GM23338 (cell line): ENCODE measurements around the gene SNX15. TPM values are rescaled to one million over a fixed set of nuclear protein-coding genes. Genes with fewer than 3 reads are reported as not detected.

ENCODE experiments used
- ATAC-seq: fragments of 200-7000 bp; cut with Tn5 transposase; 3 replicates; pipeline ENCODE4 v1.9.1; 2020
- DNase-seq: peaks from one replicate; pipeline ENCODE4 v3.0.0-alpha.2; 2015; ENCODE audit warnings: low spot score
- H2AFZ ChIP-seq: fragments of 200-600 bp; sonication (generic); 2 replicates; pipeline ENCODE4 v1.8.0; 2016; ENCODE audit warnings: antibody characterized with exemption, mild to moderate bottlenecking, moderate library complexity
- H3F3A ChIP-seq: fragments of 200-600 bp; sonication (generic); replicated peaks from 2 replicates; pipeline ENCODE4 v1.8.0; 2017; ENCODE audit warnings: antibody characterized with exemption, mixed run types, low read depth
- H3K27ac ChIP-seq: fragments of 200-600 bp; sonication (generic); 2 replicates; pipeline ENCODE4 v1.6.1; 2016; ENCODE audit warnings: low read depth
- H3K27me3 ChIP-seq: fragments of 200-600 bp; sonication (generic); 2 replicates; pipeline ENCODE4 v1.8.0; 2016; ENCODE audit warnings: mild to moderate bottlenecking, mixed run types, moderate library complexity; ENCODE audit not compliant: insufficient read depth
- H3K36me3 ChIP-seq: fragments of 200-600 bp; sonication (generic); 2 replicates; pipeline ENCODE4 v1.8.0; 2016; ENCODE audit warnings: mild to moderate bottlenecking; ENCODE audit not compliant: insufficient read depth
- H3K4me1 ChIP-seq: fragments of 200-600 bp; sonication (generic); 2 replicates; pipeline ENCODE4 v1.8.0; 2016; ENCODE audit warnings: mild to moderate bottlenecking, moderate library complexity; ENCODE audit not compliant: insufficient read depth
- H3K4me2 ChIP-seq: fragments of 200-600 bp; sonication (generic); 2 replicates; pipeline ENCODE4 v1.7.1; 2017; ENCODE audit warnings: mixed run types
- H3K4me3 ChIP-seq: fragments of 200-600 bp; sonication (generic); 2 replicates; pipeline ENCODE4 v1.6.1; 2016; ENCODE audit warnings: mixed run types
- H3K79me2 ChIP-seq: fragments of 200-600 bp; sonication (generic); replicated peaks from 2 replicates; pipeline ENCODE4 v1.8.0; 2017; ENCODE audit warnings: mild to moderate bottlenecking; ENCODE audit not compliant: insufficient read depth
- H3K9me2 ChIP-seq: fragments of 200-600 bp; sonication (generic); 2 replicates; pipeline ENCODE4 v1.8.0; 2017; ENCODE audit not compliant: insufficient read depth
- H4K20me1 ChIP-seq: fragments of 200-600 bp; sonication (generic); replicated peaks from 2 replicates; pipeline ENCODE4 v1.8.0; 2017; ENCODE audit warnings: mild to moderate bottlenecking; ENCODE audit not compliant: insufficient read depth
- H3K27ac Mint-ChIP-seq: 2 replicates; pipeline ENCODE4 v1.8.0; 2020; ENCODE audit warnings: inconsistent platforms, mild to moderate bottlenecking, moderate library complexity, mixed read lengths
- H3K27me3 Mint-ChIP-seq: 3 replicates; pipeline ENCODE4 v1.8.0; 2022; ENCODE audit warnings: low read depth, mild to moderate bottlenecking, moderate library complexity, mixed read lengths, inconsistent platforms; ENCODE audit not compliant: insufficient read depth, poor library complexity
- H3K36me3 Mint-ChIP-seq: 3 replicates; pipeline ENCODE4 v1.8.0; 2021; ENCODE audit warnings: low read depth, mild to moderate bottlenecking, inconsistent platforms, moderate library complexity, mixed read lengths
- H3K4me1 Mint-ChIP-seq: 3 replicates; pipeline ENCODE4 v1.8.0; 2020; ENCODE audit warnings: mild to moderate bottlenecking, inconsistent platforms, mixed read lengths
- H3K4me3 Mint-ChIP-seq: 3 replicates; pipeline ENCODE4 v1.8.0; 2021; ENCODE audit warnings: moderate library complexity, mild to moderate bottlenecking, inconsistent platforms, mixed read lengths
- H3K9me3 Mint-ChIP-seq: 3 replicates; pipeline ENCODE4 v1.8.0; 2020; ENCODE audit warnings: moderate library complexity, mild to moderate bottlenecking, inconsistent platforms, mixed read lengths
- CREB1 ChIP-seq: fragments of 250-450 bp; sonication (Bioruptor Pico); IDR thresholded peaks from 2 replicates; pipeline ENCODE4 v1.5.0; 2020; ENCODE audit warnings: low read depth, mild to moderate bottlenecking, moderate library complexity
- EZH2phosphoT487 ChIP-seq: fragments of 200-600 bp; sonication (generic); IDR thresholded peaks from one replicate; pipeline ENCODE4 v1.8.1; 2018; ENCODE audit warnings: antibody characterized with exemption; ENCODE audit not compliant: unreplicated experiment
- JUNB ChIP-seq: IDR thresholded peaks from one replicate; pipeline ENCODE4 v1.6.1; 2016; ENCODE audit warnings: antibody characterized with exemption; ENCODE audit not compliant: unreplicated experiment
- NANOG ChIP-seq: IDR thresholded peaks from 2 replicates; pipeline ENCODE4 v1.6.1; 2016; ENCODE audit warnings: antibody characterized with exemption, borderline replicate concordance
- POLR2AphosphoS5 ChIP-seq: IDR thresholded peaks from 2 replicates; pipeline ENCODE4 v1.6.1; 2016; ENCODE audit warnings: antibody characterized with exemption, low read depth
- REST ChIP-seq: IDR thresholded peaks from one replicate; pipeline ENCODE4 v1.6.1; 2018; ENCODE audit warnings: antibody characterized with exemption; ENCODE audit not compliant: unreplicated experiment
- STAT1 ChIP-seq: IDR thresholded peaks from one replicate; pipeline ENCODE4 v1.6.1; 2016; ENCODE audit warnings: antibody characterized with exemption; ENCODE audit not compliant: unreplicated experiment
- ZNF114 ChIP-seq: fragments of 250-450 bp; sonication (Bioruptor Pico); IDR thresholded peaks from 2 replicates; pipeline ENCODE4 v1.5.0; 2020; ENCODE audit warnings: mild to moderate bottlenecking, moderate library complexity
- ZNF331 ChIP-seq: fragments of 250-450 bp; sonication (Bioruptor Pico); IDR thresholded peaks from 2 replicates; pipeline ENCODE4 v1.5.0; 2020; ENCODE audit warnings: low read depth, mild to moderate bottlenecking, moderate library complexity
- polyA plus RNA-seq: library from polyadenylated mRNA; unstranded; fragments of >200 nt; fragmentation: Nextera tagmentation; extraction: Ambion mirVana; gene quantifications from 2 replicates; pipeline ENCODE4 v1.2.1, GENCODE V29; 2016
- total RNA-seq: library from RNA; depleted of rRNA; stranded (reverse); fragments of >200 nt; shearing (Covaris generic); gene quantifications from 2 replicates; pipeline ENCODE4 v1.2.3, GENCODE V29; 2014
- TF ChIP-seq, protein P1 (sequence below), 2 experiments: fragments of 200-600 bp in 1 of 2; sonication (generic) in 1 of 2; conservative IDR thresholded peaks; 2 replicates each; pipeline versions ENCODE4 v1.5.1 to v1.6.1; 2016 to 2017; ENCODE audit warnings: antibody characterized with exemption in 2 of 2, low read depth in 2 of 2, mild to moderate bottlenecking in 2 of 2, moderate library complexity in 1 of 2
- TF ChIP-seq, protein P2 (sequence below): fragments of 250-450 bp; sonication (Bioruptor Pico); IDR thresholded peaks from 2 replicates; pipeline ENCODE4 v1.5.0; 2020; ENCODE audit warnings: mild to moderate bottlenecking, moderate library complexity
- TF ChIP-seq, protein P3 (sequence below): IDR thresholded peaks from 2 replicates; pipeline ENCODE4 v1.6.1; 2016; ENCODE audit warnings: antibody characterized with exemption

SNX15 gene
- total and polyA plus RNA-seq, 2 experiments from 2014 or later = 13.0 to 21.4 TPM

- TF ChIP-seq REST = no peak
Measured at GRCh38 chr11:65042891-65043290, 15.7 kb downstream of the SNX15 start (continued).

- no peak overlapping the region for H3K27ac Mint-ChIP-seq
- peaks cover 8% of the 10 kb centered on the region for H3K27me3 Mint-ChIP-seq
- H3K4me2 ChIP-seq = no peak overlapping the region
- no peaks in the 10 kb centered on the region for H3K9me2 ChIP-seq
- no peak overlapping the region for H2AFZ ChIP-seq
- H3K9me3 Mint-ChIP-seq = no peaks in the 10 kb centered on the region
- H3K27me3 ChIP-seq = peaks cover 7% of the 10 kb centered on the region; the same call in 1 of the 2 replicates
- peaks cover 3% of the 10 kb centered on the region; the same call in 1 of the 2 replicates for H3K4me1 ChIP-seq
- DNase-seq (no peak), ATAC-seq (no peak)
- H3K27ac ChIP-seq = no peak overlapping the region
- H3K4me3 Mint-ChIP-seq = no peak overlapping the region
- peaks cover 17% of the 10 kb centered on the region for H3K36me3 Mint-ChIP-seq
- H3K79me2 ChIP-seq = peaks cover 18% of the 10 kb centered on the region
- H3K4me3 ChIP-seq = no peak overlapping the region
- peaks cover 17% of the 10 kb centered on the region for H3K4me1 Mint-ChIP-seq
- H3F3A ChIP-seq = 0 out of 2 replicates have a peak, but pooled peaks cover 13% of the 10 kb centered on the region
- H3K36me3 ChIP-seq = no peaks in the 10 kb centered on the region
- peaks cover 11% of the 10 kb centered on the region for H4K20me1 ChIP-seq
- TF ChIP-seq, protein P1, sequence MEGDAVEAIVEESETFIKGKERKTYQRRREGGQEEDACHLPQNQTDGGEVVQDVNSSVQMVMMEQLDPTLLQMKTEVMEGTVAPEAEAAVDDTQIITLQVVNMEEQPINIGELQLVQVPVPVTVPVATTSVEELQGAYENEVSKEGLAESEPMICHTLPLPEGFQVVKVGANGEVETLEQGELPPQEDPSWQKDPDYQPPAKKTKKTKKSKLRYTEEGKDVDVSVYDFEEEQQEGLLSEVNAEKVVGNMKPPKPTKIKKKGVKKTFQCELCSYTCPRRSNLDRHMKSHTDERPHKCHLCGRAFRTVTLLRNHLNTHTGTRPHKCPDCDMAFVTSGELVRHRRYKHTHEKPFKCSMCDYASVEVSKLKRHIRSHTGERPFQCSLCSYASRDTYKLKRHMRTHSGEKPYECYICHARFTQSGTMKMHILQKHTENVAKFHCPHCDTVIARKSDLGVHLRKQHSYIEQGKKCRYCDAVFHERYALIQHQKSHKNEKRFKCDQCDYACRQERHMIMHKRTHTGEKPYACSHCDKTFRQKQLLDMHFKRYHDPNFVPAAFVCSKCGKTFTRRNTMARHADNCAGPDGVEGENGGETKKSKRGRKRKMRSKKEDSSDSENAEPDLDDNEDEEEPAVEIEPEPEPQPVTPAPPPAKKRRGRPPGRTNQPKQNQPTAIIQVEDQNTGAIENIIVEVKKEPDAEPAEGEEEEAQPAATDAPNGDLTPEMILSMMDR (conservative IDR thresholded peaks at IDR 0.05; ENCODE audit: low read depth in 2 of 2) = no peak
- TF ChIP-seq POLR2AphosphoS5 (no peak), JUNB (no peak), CREB1 (CRISPR knock-in tag) (no peak), STAT1 (no peak), ZNF114 (CRISPR knock-in tag) (no peak), ZNF331 (no peak), NANOG (no peak), EZH2phosphoT487 (no peak)
- TF ChIP-seq, protein P2, sequence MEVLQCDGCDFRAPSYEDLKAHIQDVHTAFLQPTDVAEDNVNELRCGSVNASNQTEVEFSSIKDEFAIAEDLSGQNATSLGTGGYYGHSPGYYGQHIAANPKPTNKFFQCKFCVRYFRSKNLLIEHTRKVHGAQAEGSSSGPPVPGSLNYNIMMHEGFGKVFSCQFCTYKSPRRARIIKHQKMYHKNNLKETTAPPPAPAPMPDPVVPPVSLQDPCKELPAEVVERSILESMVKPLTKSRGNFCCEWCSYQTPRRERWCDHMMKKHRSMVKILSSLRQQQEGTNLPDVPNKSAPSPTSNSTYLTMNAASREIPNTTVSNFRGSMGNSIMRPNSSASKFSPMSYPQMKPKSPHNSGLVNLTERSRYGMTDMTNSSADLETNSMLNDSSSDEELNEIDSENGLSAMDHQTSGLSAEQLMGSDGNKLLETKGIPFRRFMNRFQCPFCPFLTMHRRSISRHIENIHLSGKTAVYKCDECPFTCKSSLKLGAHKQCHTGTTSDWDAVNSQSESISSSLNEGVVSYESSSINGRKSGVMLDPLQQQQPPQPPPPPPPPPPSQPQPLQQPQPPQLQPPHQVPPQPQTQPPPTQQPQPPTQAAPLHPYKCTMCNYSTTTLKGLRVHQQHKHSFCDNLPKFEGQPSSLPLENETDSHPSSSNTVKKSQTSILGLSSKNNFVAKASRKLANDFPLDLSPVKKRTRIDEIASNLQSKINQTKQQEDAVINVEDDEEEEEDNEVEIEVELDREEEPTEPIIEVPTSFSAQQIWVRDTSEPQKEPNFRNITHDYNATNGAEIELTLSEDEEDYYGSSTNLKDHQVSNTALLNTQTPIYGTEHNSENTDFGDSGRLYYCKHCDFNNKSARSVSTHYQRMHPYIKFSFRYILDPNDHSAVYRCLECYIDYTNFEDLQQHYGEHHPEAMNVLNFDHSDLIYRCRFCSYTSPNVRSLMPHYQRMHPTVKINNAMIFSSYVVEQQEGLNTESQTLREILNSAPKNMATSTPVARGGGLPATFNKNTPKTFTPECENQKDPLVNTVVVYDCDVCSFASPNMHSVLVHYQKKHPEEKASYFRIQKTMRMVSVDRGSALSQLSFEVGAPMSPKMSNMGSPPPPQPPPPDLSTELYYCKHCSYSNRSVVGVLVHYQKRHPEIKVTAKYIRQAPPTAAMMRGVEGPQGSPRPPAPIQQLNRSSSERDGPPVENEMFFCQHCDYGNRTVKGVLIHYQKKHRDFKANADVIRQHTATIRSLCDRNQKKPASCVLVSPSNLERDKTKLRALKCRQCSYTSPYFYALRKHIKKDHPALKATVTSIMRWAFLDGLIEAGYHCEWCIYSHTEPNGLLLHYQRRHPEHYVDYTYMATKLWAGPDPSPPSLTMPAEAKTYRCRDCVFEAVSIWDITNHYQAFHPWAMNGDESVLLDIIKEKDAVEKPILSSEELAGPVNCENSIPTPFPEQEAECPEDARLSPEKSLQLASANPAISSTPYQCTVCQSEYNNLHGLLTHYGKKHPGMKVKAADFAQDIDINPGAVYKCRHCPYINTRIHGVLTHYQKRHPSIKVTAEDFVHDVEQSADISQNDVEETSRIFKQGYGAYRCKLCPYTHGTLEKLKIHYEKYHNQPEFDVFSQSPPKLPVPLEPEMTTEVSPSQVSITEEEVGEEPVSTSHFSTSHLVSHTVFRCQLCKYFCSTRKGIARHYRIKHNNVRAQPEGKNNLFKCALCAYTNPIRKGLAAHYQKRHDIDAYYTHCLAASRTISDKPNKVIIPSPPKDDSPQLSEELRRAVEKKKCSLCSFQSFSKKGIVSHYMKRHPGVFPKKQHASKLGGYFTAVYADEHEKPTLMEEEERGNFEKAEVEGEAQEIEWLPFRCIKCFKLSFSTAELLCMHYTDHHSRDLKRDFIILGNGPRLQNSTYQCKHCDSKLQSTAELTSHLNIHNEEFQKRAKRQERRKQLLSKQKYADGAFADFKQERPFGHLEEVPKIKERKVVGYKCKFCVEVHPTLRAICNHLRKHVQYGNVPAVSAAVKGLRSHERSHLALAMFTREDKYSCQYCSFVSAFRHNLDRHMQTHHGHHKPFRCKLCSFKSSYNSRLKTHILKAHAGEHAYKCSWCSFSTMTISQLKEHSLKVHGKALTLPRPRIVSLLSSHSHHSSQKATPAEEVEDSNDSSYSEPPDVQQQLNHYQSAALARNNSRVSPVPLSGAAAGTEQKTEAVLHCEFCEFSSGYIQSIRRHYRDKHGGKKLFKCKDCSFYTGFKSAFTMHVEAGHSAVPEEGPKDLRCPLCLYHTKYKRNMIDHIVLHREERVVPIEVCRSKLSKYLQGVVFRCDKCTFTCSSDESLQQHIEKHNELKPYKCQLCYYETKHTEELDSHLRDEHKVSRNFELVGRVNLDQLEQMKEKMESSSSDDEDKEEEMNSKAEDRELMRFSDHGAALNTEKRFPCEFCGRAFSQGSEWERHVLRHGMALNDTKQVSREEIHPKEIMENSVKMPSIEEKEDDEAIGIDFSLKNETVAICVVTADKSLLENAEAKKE (CRISPR knock-in tag) = no peak
- TF ChIP-seq, protein P3, sequence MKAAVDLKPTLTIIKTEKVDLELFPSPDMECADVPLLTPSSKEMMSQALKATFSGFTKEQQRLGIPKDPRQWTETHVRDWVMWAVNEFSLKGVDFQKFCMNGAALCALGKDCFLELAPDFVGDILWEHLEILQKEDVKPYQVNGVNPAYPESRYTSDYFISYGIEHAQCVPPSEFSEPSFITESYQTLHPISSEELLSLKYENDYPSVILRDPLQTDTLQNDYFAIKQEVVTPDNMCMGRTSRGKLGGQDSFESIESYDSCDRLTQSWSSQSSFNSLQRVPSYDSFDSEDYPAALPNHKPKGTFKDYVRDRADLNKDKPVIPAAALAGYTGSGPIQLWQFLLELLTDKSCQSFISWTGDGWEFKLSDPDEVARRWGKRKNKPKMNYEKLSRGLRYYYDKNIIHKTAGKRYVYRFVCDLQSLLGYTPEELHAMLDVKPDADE = no peak
Measured at GRCh38 chr11:65043881-65044501, 16.8 kb downstream of the SNX15 start.
